CD4-positive, alpha-beta T cell treated with Interleukin-10 for 1 hour (primary cell): ENCODE measurements around the gene PGLYRP2.
"Not testable (repeated sequence)": the region's sequence is repeated elsewhere in the genome, so short reads cannot be mapped to it uniquely, and the experiment has no call there.

ENCODE experiments used
- DNase-seq: peaks from one replicate; pipeline ENCODE4 v3.0.0-alpha.2; 2020

Gene PGLYRP2

DNA sequence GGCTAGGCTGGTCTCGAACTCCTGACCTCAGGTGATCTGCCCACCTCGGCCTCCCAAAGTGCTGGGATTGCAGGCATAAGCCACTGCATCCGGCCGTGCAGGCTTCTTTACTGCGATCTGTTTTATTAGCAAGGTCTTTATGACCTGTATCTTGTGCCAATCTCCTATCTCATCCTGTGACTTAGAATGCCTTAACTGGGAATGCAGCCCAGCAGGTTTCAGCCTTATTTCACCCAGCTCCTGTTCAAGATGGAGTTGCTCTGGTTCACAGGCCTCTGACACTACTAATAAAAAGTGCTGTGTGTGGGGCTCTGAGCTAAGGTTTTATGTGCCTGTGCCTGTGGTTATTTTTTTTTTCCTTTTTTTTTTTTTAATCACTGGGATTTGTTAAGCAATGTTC, 6.5 kb upstream of the PGLYRP2 start:
- DNase-seq, result not testable (repeated sequence)

DNA sequence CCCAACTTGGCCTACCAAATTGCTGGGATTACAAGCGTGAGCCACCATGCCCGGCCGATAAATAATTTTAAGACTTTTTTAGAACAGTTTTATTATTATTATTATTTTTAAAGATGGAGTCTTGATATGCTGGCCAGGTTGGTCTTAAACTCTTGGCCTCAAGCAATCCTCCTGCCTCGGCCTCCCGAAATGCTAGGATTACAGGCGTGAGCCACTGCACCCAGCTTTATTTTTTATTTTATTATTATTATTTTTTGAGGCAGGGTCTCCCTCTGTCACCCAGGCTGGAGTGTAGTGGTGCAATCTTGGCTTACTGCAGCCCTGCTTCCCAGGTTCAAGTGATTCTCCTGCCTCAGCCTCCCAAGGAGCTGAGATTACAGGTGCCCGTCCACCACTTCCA, 1.7 kb upstream of the PGLYRP2 start:
- not testable (repeated sequence) for DNase-seq

DNA sequence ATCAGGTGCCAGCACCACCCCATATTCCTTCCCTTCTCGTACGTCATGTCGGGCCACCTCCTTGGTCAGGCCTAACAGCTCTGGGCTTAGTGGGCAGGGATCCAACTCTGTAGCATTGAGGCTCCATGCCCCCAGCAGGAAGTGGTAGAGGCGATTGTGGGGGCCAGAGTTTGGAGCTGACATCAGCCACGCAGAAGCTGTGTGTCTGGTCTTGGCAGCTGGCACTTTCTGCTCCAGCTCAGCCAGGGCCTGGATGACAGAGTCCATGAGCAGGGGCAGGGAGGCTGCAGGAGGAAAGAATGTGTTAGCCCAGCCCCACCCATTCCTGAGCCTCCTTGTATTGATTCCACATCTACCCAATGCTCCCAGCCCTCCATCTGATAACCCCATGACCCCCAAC, 3.0 kb downstream of the PGLYRP2 start:
- no peak for DNase-seq

DNA sequence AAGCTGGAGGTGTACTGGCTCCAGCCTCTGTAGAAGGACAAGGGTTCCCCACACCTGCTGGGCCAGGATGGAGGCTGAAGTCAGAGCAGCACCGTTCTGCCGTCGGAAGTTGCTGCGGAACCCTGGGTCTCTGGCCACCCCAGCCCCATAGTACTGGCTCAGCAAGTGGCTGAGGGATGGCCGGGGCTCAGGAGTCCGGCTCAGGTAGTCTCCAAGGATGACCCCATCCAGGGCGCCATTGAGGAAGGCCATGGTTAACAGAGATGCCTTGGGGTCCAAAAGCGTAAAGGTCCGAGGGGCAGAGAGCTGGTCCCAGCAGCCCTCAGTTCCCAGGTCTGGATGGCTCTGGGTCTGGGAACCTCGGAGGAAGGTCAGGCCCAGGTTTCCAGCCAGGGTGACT, 3.7 kb downstream of the PGLYRP2 start:
- no peak for DNase-seq

DNA sequence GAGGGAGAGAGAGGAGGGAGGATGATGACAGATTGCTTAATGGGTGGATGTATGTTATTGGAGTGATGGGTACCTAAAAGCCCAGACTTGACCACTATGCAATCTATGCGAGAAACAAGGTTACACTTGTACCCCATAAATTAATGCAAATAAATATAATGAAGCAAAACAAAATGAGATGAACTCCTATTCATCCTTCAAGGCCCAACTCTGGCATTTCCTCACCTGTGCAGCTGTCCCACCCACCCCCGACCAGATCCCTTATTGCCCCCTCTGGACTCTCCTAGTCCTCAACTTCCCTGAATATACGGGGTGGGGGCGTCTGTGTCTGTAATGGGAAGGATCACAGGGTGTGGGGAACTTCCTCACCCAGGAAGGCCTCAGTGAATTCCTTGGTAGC, 4.1 kb downstream of the PGLYRP2 start:
- DNase-seq, result no peak

DNA sequence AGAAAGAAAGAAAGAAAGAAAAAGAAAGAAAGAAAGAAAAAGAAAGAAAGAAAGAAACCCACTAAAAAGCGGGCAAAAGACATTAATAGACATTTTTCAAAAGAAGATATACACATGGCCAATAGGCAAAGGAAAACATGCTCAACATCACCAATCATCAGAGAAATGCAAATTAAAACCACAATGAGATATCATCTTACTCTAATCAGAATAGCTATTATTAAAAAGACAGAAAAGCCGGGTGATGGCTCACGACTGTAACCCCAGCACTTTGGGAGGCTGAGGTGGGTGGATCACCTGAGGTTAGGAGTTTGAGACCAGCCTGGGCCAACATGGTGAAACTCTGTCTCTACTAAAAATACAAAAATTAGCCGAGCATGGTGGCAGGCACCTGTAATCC, 5.5 kb downstream of the PGLYRP2 start:
- not testable (repeated sequence) for DNase-seq

DNA sequence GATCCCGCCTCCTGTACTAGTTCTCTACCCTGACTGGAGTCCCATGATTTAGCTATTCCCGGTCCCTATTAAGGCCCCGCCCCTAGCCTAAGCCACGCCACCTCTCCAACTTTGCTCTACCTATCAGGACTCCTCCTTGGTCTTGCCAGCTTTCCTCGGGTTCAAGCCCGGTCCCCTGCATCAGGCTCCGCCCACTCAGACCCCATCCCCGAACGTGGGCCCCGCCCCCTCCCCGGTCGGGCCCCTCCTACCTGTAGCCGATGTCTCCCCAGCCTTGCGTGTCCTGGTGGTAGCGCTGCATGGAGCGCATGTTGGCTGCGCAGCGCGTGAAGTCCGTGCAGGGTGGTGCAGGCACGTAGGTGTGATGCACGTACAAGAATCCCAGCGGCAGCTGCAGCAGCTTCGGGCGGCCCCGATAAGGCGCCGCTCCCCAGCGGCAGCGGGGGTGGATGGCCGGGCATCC, 7.6 kb downstream of the PGLYRP2 start:
- no peak for DNase-seq

DNA sequence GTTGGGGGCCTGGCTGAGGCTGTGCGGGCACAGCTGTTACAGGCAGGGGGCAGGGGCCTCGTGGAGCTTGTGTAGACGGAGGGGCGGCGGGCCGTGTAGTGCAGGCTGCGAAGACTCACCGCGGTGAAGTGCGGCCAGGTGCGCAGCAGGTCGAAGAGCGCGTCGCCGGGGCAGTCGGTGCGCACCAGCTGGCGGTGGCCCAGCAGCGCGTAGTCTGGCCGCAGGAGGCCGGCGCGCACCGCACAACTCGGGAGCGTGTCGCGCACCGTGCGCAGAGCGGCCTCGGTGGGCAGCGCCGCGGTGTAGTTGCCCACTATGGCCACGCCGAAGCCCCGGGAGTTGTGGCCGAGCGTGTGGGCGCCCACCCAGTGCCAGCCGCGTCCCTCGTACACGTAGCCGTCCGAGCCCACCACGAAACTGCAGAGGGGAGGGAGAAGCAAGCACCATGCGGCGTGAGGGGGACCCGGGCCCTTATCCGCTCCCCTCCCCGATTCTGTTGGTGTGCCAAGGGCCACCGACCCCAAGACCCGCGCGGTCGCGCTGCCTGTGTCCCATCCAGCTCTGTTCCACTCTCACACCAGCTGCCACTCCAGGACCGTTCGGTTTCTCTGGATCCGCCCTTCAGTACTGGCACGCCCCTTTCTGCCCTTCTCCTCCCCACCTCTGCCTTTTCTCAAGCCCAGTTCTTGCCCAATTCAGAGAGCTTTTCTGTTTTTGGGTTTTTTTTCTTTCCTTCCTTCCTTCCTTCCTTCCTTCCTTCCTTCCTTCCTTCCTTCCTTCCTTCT, 9.6 kb downstream of the PGLYRP2 start:
- DNase-seq, result peak; percentile 37

DNA sequence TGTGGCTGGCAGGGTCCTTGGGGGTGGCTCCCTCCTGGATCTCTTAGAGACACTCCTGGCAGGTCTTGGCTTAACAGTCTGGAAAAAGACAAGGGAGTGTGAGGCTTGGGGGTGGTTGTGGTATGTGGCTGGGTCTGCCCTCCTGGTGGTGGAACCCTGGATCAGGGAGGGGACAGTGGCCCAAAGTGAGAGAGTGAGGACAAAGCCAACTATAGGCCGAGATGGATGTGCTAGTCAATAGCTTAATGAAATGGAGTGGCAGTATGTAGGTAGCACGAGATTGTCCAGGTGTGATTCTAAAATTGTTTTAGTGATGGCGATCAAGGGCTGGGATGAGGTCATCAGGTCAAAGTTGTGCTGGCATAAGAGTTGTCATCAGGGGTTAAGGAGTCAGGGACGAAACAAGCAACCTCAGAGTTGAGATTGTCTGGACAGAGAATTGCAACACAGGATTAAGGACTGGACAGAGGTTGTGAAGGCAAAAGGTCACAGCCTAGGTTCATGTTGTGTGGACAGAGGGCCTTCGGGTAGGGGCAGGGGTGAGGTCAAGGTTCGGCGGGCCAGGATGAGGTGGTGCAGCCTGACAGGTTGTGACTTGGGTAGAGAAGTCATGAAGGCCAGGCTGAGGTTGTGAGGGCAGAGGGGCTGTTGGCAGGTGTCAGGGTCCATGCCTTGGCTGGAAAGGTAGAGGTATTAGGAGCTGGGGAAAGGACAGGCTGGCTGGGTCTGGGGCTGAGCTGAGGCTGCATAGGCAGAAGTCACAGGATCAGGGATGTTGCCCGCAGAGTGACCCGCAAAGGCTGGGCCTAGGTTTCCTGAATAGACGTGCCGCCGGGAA, 10.4 kb downstream of the PGLYRP2 start:
- no peak for DNase-seq

DNA sequence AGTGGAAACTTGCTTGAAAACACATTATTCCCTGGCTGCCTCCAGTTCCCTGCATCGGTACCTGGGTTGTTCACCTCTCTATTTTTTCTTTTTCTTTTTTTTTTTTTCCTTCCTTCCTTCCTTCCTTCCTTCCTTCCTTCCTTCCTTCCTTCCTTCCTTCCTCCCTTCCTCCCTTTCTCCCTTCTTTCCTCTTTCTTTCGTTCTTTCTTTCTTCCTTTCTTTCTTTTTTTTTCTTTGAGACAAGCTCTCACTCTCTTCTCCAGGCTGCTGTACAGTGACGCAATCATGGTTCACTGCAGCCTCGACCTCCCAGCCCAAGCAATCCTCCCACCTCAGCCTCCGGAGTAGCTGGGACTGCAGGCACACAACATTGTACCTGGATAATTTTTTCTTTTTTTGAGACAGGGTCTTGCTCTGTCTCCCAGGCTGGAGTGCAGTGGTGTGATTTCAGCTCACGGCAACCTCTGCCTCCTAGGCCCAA, 11.5 kb downstream of the PGLYRP2 start:
- no peak for DNase-seq

DNA sequence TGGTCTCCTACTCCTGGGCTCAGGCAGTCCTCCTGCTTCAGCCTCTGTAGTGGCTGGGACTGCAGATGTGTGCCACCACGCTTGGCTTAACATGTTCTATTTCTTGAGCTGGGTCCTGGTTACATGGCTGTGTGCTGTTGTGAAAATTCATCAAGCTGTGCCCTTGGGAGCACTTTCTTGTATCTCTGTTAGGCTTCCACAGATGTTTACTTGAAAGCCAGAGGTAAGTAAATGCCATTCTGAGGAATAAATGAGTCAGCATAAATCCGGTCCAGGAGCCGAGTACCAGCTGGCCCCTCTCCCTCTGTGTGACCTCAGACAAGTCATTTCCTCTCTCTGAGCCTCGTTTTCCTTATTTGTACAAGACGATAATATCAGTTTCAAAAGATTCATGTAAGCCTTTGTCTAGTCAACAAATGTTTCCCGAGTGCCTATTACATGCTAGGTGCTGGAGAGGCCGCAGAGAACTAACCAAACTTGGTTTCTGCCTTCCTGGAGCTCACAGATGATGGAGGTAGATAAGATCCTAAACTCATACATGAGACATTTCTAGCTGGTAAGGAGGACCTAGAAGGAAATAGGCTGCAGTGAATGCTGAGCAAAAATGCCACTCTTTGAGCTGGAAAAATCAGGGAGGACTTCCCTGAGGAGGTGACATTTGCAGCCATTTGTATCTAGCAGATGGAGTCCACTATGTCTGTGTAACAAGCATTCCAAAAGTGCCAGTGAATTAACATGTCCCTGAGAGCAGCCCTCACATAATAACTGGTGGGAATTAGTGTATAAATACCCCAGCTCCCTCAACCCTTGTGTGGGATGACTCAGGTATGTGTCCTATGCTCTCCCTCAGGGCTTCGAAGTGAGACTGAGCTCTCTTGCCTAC, 12.2 kb downstream of the PGLYRP2 start:
- DNase-seq, result peak; percentile 73

DNA sequence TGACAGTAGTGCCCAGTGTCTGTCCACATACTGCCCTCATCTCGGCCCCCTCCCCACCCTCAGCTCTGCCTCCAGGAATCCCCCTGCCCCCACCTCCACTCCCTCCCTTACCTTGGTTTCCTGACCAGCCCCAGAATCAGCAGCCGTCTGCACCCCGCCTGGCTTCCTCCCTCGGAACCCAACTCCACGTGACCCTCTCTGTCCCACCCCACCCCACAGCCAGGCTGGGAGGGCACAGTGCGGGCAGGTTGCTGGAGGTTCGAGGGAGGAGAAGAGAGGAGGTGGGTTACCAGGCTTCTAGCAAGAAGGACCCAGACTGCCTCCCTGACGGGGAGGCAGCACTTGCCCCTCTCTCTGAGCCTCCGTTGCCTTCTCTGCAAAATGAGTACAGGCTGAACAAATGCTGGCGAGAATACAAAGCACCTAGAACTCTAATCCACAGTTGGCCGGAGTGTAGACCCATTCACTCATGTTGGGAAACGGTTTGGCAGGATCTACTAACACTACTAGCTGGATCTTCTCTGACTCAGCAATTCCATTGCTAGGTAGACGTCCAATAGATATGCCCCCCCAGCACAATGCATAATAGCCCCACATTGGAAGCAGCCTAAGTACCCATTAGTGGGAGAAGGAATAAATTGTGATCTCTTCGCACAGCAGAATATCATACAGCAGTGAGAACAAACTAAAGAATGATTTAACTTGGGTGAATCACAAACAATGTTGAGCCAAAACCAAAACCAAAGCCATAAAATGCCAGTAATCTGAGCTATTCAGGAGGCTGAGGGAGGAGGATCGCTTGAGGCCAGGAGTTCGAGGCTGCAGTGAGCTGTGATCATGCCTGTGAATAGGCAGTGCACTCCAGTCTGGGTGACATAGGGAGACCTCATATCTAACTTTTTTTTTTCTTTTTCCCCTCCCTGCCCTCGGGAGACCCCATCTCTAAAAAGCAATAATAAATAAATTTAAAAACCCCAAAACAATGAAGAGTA, 14.6 kb downstream of the PGLYRP2 start, which contains the start of gene RASAL3:
Gene RASAL3, minus strand, starts transcription at position 151 of the 992 bp plus-strand sequence. CDS start 186 bp downstream, outside the sequence.
- peak; percentile 72 for DNase-seq

DNA sequence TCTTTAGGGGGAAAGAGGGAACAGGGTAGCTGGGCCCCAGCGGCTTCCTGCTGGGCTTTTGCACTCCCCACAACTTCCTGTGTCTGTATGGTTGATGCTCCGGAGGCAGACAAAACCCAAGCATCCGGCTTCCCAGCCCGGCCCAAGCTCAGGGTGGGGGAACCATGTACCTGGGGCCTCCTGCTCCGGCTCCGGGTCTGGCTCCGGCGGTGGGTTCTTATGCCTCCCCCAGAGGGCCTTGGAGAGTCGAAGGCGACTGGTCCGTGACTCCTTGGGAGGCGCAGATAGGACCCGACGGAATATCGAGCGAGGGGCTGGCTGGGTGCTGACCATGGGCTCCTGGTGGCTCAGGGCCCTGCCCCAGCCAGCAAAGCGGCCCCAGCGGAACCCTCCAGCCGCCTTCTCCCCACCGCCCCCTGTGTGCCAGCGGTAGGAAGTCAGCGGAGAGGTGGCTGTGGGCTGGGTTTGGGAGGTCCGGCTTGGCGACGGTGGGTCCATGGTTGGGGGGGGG, 15.4 kb downstream of the PGLYRP2 start:
- peak; percentile 85 for DNase-seq

DNA sequence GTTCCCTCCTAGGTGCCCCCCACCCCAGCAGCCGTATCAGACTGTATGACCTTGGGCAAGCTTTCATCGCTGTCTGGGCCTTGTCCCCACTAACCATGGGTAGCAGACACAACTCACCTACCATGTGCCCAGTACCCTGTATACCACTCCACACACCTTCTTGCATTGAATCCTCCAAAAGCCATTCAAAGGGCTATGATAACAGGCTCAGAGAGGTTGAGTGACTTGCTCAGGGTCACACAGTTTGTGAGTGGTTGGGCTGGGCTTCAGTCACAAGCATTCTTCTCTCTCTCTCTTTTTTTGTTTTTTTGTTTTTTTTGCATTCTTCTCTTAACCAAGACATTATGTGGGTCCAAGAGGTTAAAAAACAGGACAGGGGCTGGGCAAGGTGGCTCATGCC, 17.6 kb downstream of the PGLYRP2 start:
- no peak for DNase-seq

DNA sequence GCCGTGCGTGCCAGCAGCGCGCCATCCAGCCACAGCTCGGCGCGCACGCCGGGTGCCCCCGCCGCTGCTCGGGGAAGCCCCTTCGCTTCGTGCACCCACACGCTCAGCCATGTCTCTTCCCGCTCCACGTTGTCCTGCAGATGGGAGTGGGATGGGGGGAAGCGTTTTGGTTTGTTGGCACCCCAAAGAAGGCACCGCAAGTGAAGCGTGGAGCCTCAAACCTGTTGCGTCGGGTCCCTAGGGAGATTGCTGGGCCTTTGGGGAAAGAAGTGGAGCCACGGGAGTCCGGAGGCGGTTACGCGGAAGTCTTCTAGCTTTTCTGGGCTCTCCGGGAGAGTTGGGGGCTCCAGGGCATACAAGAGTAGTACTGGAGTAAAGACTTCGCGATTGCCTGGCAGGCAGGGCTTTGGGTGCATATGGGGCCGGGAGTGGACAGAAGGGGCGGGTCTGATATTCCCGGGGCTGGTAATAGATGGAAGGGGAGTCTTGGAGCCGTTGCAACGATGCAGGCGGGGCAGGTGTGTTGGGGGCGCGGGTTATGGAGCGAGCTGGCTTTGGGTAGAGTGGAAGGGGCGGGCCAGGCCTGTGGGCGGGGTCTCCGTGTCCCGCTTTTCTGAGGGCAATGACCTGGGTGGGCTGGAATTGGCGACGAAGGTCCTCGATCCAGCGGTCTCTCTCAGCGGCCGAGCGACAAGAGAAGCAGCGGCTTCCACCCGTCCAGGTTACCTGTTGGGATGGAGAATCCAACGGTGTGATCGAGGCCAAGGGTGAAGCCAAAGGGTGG, 21.4 kb downstream of the PGLYRP2 start:
- DNase-seq, result no peak

DNA sequence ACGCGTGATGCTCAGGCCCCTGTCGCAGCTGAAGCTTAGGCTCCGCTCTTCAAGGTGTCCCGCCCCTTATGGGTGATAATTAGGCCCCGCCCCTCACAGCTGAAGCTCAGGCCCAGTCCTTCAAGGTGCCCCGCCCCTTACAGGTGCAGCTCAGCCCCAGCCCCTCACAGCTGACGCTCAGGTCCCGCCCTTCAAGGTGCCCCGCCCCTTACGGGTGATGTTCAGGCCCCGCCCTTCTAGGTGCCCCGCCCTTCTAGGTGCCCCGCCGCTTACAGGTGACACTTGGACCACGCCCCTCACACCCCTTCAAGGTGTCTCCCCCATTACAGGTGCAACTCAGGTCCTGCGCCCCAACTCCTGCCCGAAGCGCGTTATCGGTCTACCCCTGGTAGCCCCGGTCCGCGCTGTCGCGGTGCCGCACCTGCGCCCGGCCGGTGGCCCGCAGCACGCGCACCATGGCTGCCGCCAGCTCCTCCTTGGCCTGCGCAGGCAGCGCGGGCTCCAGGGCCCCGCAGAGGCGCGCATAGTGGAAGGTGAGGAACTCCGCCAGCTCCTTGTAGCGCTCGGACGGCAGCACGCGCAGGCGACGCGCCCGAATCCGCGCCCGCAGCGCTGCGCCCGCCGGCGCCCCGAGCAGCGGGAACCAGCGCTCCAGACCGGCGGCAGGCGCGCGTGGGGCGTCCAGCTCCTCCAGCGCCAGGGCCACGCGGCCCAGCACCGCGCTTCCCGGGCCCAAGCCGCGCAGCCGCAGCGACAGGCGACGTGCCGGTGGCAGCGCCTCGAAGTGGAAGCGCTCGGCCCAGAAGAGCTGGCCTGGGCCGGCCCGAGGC, 22.2 kb downstream of the PGLYRP2 start:
- DNase-seq, result no peak

DNA sequence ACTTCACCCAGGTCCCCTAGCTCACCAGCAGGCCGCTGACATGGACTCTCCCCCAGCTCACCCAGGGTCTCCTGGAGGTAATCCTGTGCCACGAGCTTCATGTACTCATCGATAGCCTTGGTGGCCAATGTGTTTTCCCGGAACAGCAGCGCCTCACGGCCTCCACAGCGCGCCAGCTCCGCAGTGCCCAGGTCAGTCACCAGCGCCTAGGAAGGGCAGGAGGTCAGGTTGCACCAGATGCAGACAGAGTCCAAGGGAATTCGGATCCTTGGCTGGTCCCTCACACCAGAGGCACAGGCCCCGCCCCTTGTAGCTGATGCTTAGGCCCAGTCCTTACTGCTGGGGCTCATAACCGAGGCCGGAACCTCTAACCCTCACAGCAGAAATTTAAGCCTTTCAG, 22.9 kb downstream of the PGLYRP2 start:
- DNase-seq, result no peak

DNA sequence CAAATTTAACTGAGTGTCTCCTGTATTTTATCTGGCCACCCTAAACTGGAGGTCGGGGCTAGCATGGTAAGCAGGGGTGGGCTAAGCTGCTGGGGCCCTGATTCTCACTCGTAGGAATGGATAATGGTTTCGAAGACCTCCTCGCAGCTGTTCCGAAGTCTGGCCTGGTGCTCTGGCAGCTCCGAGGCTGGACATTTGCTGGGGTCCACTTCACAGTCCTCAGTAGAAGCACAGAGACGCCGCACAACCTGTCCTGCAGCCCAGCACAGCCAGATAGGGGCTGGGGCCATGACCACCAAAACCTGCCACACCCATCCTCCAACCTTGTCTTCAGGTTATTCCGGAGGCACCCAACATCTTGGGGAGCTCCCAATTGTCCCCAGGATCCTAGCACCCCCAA, 23.3 kb downstream of the PGLYRP2 start:
- DNase-seq, result no peak
